GM12864 (cell line): ENCODE data around the gene MYT1.
"Not testable (repeated sequence)": the region's sequence is repeated elsewhere in the genome, so short reads cannot be mapped to it uniquely, and the experiment has no call there.

Experiments used
- DNase-seq: peaks from one replicate; pipeline ENCODE4 v3.0.0-alpha.2; 2011; ENCODE audit warnings: low read depth
- H3K4me3 ChIP-seq: 2 replicates; pipeline ENCODE4 v1.5.1; 2011; ENCODE audit warnings: mild to moderate bottlenecking, low read depth, low read length, control low read depth
- TF ChIP-seq, protein P1 (sequence below): IDR thresholded peaks from 2 replicates; pipeline ENCODE4 v1.5.1; 2011; ENCODE audit warnings: low read depth, mild to moderate bottlenecking, moderate library complexity, low read length, control low read depth, inconsistent platforms; ENCODE audit errors: missing control alignments

Gene MYT1

DNA sequence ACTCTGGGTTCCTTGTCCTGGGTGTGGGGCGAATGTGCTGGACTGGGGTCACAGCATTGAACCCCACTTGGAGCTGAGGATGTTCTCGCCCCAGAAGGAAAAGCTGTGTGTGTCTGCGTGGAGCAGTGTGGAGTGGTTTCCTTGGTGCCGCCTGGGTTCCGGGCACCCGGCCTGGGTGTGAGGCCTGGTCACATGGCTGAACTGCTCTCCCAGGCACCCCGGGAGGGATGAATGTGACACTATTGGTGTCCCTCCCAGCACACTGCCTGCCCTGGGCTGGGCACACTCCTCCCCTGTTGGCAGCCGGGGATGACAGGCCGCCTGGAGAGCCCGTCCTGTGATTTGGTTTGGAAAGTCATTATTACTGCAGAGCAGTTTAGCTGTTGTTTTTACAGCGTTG lies 12.3 kb downstream of the MYT1 start:
- no peak overlapping the region for H3K4me3 ChIP-seq
- no peak for DNase-seq
- TF ChIP-seq, protein P1, sequence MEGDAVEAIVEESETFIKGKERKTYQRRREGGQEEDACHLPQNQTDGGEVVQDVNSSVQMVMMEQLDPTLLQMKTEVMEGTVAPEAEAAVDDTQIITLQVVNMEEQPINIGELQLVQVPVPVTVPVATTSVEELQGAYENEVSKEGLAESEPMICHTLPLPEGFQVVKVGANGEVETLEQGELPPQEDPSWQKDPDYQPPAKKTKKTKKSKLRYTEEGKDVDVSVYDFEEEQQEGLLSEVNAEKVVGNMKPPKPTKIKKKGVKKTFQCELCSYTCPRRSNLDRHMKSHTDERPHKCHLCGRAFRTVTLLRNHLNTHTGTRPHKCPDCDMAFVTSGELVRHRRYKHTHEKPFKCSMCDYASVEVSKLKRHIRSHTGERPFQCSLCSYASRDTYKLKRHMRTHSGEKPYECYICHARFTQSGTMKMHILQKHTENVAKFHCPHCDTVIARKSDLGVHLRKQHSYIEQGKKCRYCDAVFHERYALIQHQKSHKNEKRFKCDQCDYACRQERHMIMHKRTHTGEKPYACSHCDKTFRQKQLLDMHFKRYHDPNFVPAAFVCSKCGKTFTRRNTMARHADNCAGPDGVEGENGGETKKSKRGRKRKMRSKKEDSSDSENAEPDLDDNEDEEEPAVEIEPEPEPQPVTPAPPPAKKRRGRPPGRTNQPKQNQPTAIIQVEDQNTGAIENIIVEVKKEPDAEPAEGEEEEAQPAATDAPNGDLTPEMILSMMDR: no peak

DNA sequence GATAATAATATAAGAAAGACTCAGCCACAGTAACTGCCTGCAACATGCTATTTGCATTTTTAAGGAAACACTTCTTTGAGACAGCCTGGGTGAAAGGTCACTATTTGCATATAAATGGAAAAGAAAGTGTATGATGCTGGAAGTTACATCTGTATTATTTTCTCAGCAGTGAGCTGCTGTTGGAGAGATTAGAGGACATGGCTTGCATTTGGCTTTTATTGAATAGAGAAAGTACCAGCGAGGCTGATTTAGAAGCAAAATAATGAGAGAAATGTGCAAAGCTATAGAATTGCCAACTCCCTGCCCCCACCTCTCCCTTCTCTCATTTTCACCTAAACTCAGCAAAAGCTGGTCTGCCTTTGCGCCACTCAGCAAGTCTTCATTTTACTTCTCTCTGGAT lies 12.7 kb downstream of the MYT1 start:
- no peak overlapping the region for H3K4me3 ChIP-seq
- TF ChIP-seq, protein P1: no peak
- DNase-seq: no peak

DNA sequence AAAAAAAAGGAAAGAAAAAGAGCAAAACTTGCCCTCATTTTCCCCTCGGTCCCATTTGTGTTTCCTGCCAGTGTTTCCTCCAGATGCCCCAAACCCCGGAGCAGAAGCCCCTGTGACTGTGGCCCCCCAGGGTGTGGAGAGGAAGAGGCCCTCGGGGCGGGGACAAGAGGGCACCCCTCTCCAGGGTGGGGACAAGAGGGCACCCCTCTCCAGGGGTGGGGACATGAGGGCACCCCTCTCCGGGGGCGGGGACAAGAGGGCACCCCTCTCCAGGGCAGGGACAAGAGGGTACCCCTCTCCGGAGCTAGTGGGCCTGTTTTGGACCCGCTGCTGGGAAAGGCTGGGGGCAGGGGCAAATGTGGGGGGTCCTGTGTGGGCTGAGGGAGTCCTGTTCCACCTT lies 13.1 kb downstream of the MYT1 start:
- H3K4me3 ChIP-seq: no peak overlapping the region
- TF ChIP-seq, protein P1: no peak
- DNase-seq: no peak

DNA sequence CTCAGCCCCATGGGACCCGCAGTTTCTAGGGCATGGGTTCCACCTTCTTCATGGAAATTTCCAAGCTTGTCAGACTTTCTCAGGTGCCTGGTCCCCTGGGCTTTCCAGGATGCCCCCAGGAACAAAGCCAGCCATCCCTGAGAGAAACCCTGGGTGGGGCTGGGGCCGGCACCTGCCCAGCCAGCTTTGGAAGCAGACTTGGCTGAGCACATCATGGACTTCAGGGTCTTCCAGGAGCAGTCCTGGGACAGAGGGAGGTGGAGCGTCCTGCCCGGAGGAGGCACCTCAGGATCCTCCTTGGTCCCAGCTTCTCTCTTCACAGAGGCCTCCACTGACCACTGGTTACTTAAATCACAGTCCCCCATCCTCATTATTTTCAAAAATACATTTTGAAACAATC lies 13.5 kb downstream of the MYT1 start:
- TF ChIP-seq, protein P1: no peak
- H3K4me3 ChIP-seq: no peak overlapping the region
- no peak for DNase-seq

DNA sequence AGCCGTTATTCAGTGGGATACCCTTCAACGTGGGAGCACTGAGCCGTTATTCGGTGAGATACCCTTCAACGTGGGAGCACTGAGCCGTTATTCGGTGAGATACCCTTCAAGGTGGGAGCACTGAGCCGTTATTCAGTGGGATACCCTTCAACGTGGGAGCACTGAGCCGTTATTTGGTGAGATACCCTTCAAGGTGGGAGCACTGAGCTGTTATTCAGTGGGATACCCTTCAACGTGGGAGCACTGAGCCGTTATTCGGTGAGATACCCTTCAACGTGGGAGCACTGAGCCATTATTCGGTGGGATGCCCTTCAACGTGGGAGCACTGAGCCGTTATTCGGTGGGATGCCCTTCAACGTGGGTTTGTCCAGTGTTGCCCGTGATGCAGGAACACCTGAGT lies 14.7 kb downstream of the MYT1 start:
- not testable (repeated sequence) for H3K4me3 ChIP-seq, DNase-seq

DNA sequence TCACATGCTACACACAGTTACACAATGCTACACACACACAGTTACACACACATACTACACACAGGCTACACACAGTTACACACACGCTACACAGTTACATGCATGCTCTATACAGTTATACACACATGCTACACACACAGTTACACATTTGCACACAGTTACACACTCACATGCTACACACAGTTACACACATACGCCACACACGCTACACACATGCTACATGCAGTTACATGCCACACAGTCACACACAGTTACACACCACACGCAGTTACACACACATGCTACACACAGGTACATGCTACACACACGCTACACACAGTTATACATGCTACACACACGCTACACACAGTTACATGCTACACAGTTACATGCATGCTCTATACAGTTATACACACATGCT lies 15.6 kb downstream of the MYT1 start:
- no peak overlapping the region for H3K4me3 ChIP-seq
- DNase-seq: no peak
- TF ChIP-seq, protein P1: no peak

DNA sequence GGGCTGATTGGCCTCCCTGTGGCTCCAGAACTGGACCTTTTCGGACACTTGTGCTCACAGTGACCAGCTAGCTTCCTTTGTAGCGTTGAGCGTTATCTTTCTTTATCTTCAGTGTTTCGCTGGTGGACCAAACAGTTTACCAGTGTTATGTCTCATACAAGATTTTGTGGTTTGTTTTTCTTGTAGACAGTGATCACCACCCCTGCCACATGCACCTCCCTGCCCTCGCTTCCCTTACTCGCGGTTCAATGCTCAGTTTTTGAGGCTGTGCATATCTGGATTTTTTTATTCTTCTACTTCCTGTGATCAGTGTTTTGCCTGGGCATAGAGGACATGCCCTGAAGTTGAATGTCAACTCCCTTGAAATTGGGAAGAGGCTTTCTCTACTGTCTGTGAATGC lies 16.4 kb downstream of the MYT1 start:
- no peak overlapping the region for H3K4me3 ChIP-seq
- TF ChIP-seq, protein P1: no peak
- DNase-seq: no peak

DNA sequence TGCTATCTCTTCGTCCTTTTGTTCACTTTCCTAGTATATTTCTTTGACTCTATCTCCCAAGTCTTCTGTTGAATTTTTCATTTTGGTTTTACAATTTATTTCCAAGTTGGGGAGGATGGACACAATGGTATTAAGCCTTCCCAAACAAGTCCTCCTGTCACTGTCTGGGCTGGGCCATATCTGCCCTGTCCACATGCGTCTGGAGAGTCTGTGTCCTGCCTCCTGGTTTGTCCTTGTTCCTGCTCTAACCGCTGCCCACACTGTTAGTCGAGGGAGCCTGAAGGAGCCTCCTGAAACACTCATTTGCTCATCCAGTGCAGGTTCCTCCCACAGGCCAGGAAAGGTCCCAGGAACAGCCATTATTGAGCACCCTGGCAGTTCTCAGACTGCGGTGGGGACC lies 17.1 kb downstream of the MYT1 start:
- H3K4me3 ChIP-seq: no peak overlapping the region
- TF ChIP-seq, protein P1: no peak
- no peak for DNase-seq
